ENCODE results near the gene MLLT11. TPM values are rescaled to one million over a fixed set of nuclear protein-coding genes. Genes with fewer than 3 reads are reported as not detected.
A peak's percentile ranks its signal among the peaks of the same experiment; 100 is the strongest.

The MLLT11 gene
- total RNA-seq, 2 donors from 2014 or later, result 16.5 to 19.2 TPM

- no peak overlapping the region for H3K9ac ChIP-seq (ENCODE audit: extremely low read depth, low read length, poor library complexity, severe bottlenecking)
- Mint-ChIP-seq H3K4me1 (peaks cover 18% of the 10 kb centered on the region), H3K9me3 (no peaks in the 10 kb centered on the region), H3K27me3 (ENCODE audit: insufficient read depth) (no peaks in the 10 kb centered on the region), H3K36me3 (ENCODE audit: low read depth) (peaks cover 26% of the 10 kb centered on the region), H3K27ac (no peak overlapping the region), H3K4me3 (peak overlapping the region; percentile 92)
- 51 to 80% methylated on average over 1 to 3 of the region's 3 CpGs for WGBS, 2 experiments (ENCODE audit: insufficient coverage in 1 of 2, insufficient read length in 1 of 2)
- H3K27ac ChIP-seq (ENCODE audit: low read depth, low read length), result no peak overlapping the region
- peak; percentile 7 for TF ChIP-seq CTCF (conservative IDR thresholded peaks at IDR 0.05)
- H3K27me3 ChIP-seq (ENCODE audit: control insufficient read depth, insufficient read depth, low read length, poor library complexity, severe bottlenecking), result no peaks in the 10 kb centered on the region
- no peak for DNase-seq
- peak overlapping the region; percentile 89 for H3K4me3 ChIP-seq (ENCODE audit: low read length)
- H3K9me3 ChIP-seq (ENCODE audit: control insufficient read depth, low read length), result no peaks in the 10 kb centered on the region
- no peaks in the 10 kb centered on the region for H3K4me1 ChIP-seq (ENCODE audit: control insufficient read depth, insufficient read depth, low read length)
- H3K36me3 ChIP-seq (ENCODE audit: control insufficient read depth, insufficient read depth, low read length), result peaks cover 28% of the 10 kb centered on the region
These were observed 11.6 kb upstream of the MLLT11 start for GRCh38 chr1:151048645-151049032.

GRCh38 chr1:151049458-151049857 lies 10.7 kb upstream of the MLLT11 start:
- Histone ChIP-seq H3K9me3 (ENCODE audit: control insufficient read depth, low read length) (no peaks in the 10 kb centered on the region), H3K27me3 (ENCODE audit: control insufficient read depth, insufficient read depth, low read length, poor library complexity, severe bottlenecking) (no peaks in the 10 kb centered on the region), H3K27ac (ENCODE audit: low read depth, low read length) (no peak overlapping the region), H3K36me3 (ENCODE audit: control insufficient read depth, insufficient read depth, low read length) (peaks cover 35% of the 10 kb centered on the region), H3K9ac (ENCODE audit: extremely low read depth, low read length, poor library complexity, severe bottlenecking) (no peak overlapping the region), H3K4me3 (ENCODE audit: low read length) (no peak overlapping the region), H3K4me1 (ENCODE audit: control insufficient read depth, insufficient read depth, low read length) (no peaks in the 10 kb centered on the region)
- Mint-ChIP-seq H3K27ac (no peak overlapping the region), H3K9me3 (no peaks in the 10 kb centered on the region), H3K27me3 (ENCODE audit: insufficient read depth) (no peaks in the 10 kb centered on the region), H3K4me1 (peaks cover 18% of the 10 kb centered on the region), H3K36me3 (ENCODE audit: low read depth) (peaks cover 33% of the 10 kb centered on the region), H3K4me3 (peak overlapping the region; percentile 92)
- no peak for TF ChIP-seq CTCF (conservative IDR thresholded peaks at IDR 0.05)
- 92 to 99% methylated on average over 4 to 5 of the region's 5 CpGs for WGBS, 2 experiments (ENCODE audit: insufficient coverage in 1 of 2, insufficient read length in 1 of 2)
- DNase-seq, result no peak

- no peak overlapping the region for H3K27ac Mint-ChIP-seq
- Histone ChIP-seq H3K9me3 (ENCODE audit: control insufficient read depth, low read length) (no peaks in the 10 kb centered on the region), H3K36me3 (ENCODE audit: control insufficient read depth, insufficient read depth, low read length) (peaks cover 42% of the 10 kb centered on the region), H3K4me3 (ENCODE audit: low read length) (no peak overlapping the region), H3K27me3 (ENCODE audit: control insufficient read depth, insufficient read depth, low read length, poor library complexity, severe bottlenecking) (no peaks in the 10 kb centered on the region), H3K4me1 (ENCODE audit: control insufficient read depth, insufficient read depth, low read length) (no peaks in the 10 kb centered on the region), H3K9ac (ENCODE audit: extremely low read depth, low read length, poor library complexity, severe bottlenecking) (no peak overlapping the region), H3K27ac (ENCODE audit: low read depth, low read length) (no peak overlapping the region)
- no peak overlapping the region for H3K4me3 Mint-ChIP-seq
- peaks cover 18% of the 10 kb centered on the region for H3K4me1 Mint-ChIP-seq
- 93 to 100% methylated on average over 1 to 2 of the region's 2 CpGs for WGBS, 2 experiments (ENCODE audit: insufficient coverage in 1 of 2, insufficient read length in 1 of 2)
- no peak for TF ChIP-seq CTCF (conservative IDR thresholded peaks at IDR 0.05)
- H3K36me3 Mint-ChIP-seq (ENCODE audit: low read depth), result peaks cover 40% of the 10 kb centered on the region
- no peaks in the 10 kb centered on the region for H3K27me3 Mint-ChIP-seq (ENCODE audit: insufficient read depth)
- no peaks in the 10 kb centered on the region for H3K9me3 Mint-ChIP-seq
- DNase-seq, result no peak
These were observed 10.0 kb upstream of the MLLT11 start for GRCh38 chr1:151050051-151050688.

All from endodermal cell (in vitro differentiated cells).